ENCODE results near the gene CHCHD5.

Gene CHCHD5

GRCh38 chr2:112579241-112579640 is 5.2 kb upstream of the CHCHD5 start:
- no peak overlapping the region for H3K4me2 ChIP-seq (ENCODE audit: low read depth, low read length)

GRCh38 chr2:112580084-112580483 is 4.3 kb upstream of the CHCHD5 start:
- H3K79me2 ChIP-seq (ENCODE audit: low read length): peaks cover 17% of the 10 kb centered on the region
- DNase-seq: no peak
- no peak overlapping the region for H3K4me2 ChIP-seq (ENCODE audit: low read depth, low read length)
- no peaks in the 10 kb centered on the region for H3K9me3 ChIP-seq (replicated peaks; ENCODE audit: insufficient read depth, low read length)
- H4K20me1 ChIP-seq (ENCODE audit: insufficient read depth, low read length): no peaks in the 10 kb centered on the region
- H3K4me3 ChIP-seq (ENCODE audit: low read length): no peak overlapping the region
- H2AFZ ChIP-seq (ENCODE audit: low read length): no peak overlapping the region
- no peak overlapping the region for H3K9ac ChIP-seq (ENCODE audit: low read length)
- TF ChIP-seq EZH2 (optimal IDR thresholded peaks at IDR 0.05; ENCODE audit: low read depth, low read length) (no peak), EZH2phosphoT487 (IDR thresholded peaks at IDR 0.05; ENCODE audit: low read length) (no peak), CTCF (IDR thresholded peaks at IDR 0.05; ENCODE audit: low read length) (no peak)
- H3K36me3 ChIP-seq (replicated peaks; ENCODE audit: insufficient read depth, low read length): no peaks in the 10 kb centered on the region
- no peaks in the 10 kb centered on the region for H3K27me3 ChIP-seq (replicated peaks; ENCODE audit: insufficient read depth, low read length)
- H3K9me2 ChIP-seq (replicated peaks; ENCODE audit: insufficient read depth, low read length): no peaks in the 10 kb centered on the region
- no peak overlapping the region for H3K27ac ChIP-seq (ENCODE audit: low read length)
- H3K4me1 ChIP-seq (ENCODE audit: low read length): peaks cover 16% of the 10 kb centered on the region
- H3F3A ChIP-seq (ENCODE audit: insufficient read depth, low read length): peaks cover 26% of the 10 kb centered on the region

More at GRCh38 chr2:112579241-112579640, 5.2 kb upstream of the CHCHD5 start:
- Histone ChIP-seq H3K9ac (ENCODE audit: low read length) (no peak overlapping the region), H3K79me2 (ENCODE audit: low read length) (0 out of 2 replicates have a peak, but pooled peaks cover 13% of the 10 kb centered on the region), H3K9me3 (replicated peaks; ENCODE audit: insufficient read depth, low read length) (no peaks in the 10 kb centered on the region), H3K4me3 (ENCODE audit: low read length) (no peak overlapping the region), H3F3A (ENCODE audit: insufficient read depth, low read length) (peaks cover 18% of the 10 kb centered on the region), H3K36me3 (replicated peaks; ENCODE audit: insufficient read depth, low read length) (no peaks in the 10 kb centered on the region), H3K27ac (ENCODE audit: low read length) (no peak overlapping the region), H3K4me1 (ENCODE audit: low read length) (peaks cover 15% of the 10 kb centered on the region), H4K20me1 (ENCODE audit: insufficient read depth, low read length) (no peaks in the 10 kb centered on the region), H3K27me3 (replicated peaks; ENCODE audit: insufficient read depth, low read length) (no peaks in the 10 kb centered on the region), H3K9me2 (replicated peaks; ENCODE audit: insufficient read depth, low read length) (no peaks in the 10 kb centered on the region), H2AFZ (ENCODE audit: low read length) (no peak overlapping the region)
- DNase-seq: no peak
- TF ChIP-seq CTCF (IDR thresholded peaks at IDR 0.05; ENCODE audit: low read length) (no peak), EZH2phosphoT487 (IDR thresholded peaks at IDR 0.05; ENCODE audit: low read length) (no peak), EZH2 (optimal IDR thresholded peaks at IDR 0.05; ENCODE audit: low read depth, low read length) (no peak)

- Histone ChIP-seq H3K4me3 (ENCODE audit: low read length) (no peak overlapping the region), H3F3A (ENCODE audit: insufficient read depth, low read length) (peaks cover 26% of the 10 kb centered on the region), H3K4me1 (ENCODE audit: low read length) (peaks cover 18% of the 10 kb centered on the region), H3K9ac (ENCODE audit: low read length) (no peak overlapping the region), H3K9me3 (replicated peaks; ENCODE audit: insufficient read depth, low read length) (no peaks in the 10 kb centered on the region), H3K27ac (ENCODE audit: low read length) (no peak overlapping the region), H3K9me2 (replicated peaks; ENCODE audit: insufficient read depth, low read length) (no peaks in the 10 kb centered on the region), H3K27me3 (replicated peaks; ENCODE audit: insufficient read depth, low read length) (no peaks in the 10 kb centered on the region), H3K36me3 (replicated peaks; ENCODE audit: insufficient read depth, low read length) (no peaks in the 10 kb centered on the region), H4K20me1 (ENCODE audit: insufficient read depth, low read length) (no peaks in the 10 kb centered on the region), H2AFZ (ENCODE audit: low read length) (no peak overlapping the region), H3K79me2 (ENCODE audit: low read length) (peaks cover 24% of the 10 kb centered on the region), H3K4me2 (ENCODE audit: low read depth, low read length) (no peak overlapping the region)
- TF ChIP-seq EZH2phosphoT487 (IDR thresholded peaks at IDR 0.05; ENCODE audit: low read length) (no peak), CTCF (IDR thresholded peaks at IDR 0.05; ENCODE audit: low read length) (peak; percentile 47)
- DNase-seq: peak; percentile 68
Measured at GRCh38 chr2:112582314-112582746, 2.1 kb upstream of the CHCHD5 start.
